Fibroblast of skin of abdomen (primary cell): ENCODE measurements around the gene JMJD1C.
"Not testable (repeated sequence)": the region's sequence is repeated elsewhere in the genome, so short reads cannot be mapped to it uniquely, and the experiment has no call there.

ENCODE experiments used
- DNase-seq: peaks from one replicate; pipeline ENCODE4 v3.0.0-alpha.2; 2013

The JMJD1C gene

DNA sequence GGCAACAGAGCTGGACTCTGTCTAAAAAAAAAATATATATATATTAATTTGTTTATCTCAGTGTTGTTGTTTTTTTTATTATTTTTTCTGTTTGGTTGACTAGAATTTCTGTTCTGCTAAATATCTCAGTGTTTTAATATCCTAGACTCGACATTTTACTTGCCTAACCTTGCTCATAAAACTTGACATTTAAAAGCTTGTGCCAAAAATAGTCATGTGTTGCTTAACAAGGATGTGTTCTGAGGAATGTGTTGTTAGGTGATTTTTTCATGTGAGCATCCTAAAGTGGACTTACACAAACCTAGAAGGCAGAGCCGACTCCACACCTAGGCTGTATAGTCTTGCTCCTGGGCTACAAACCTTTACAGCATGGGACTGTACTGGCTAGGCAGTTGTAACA is 309.5 kb downstream of the JMJD1C start:
- peak; percentile 8 for DNase-seq

DNA sequence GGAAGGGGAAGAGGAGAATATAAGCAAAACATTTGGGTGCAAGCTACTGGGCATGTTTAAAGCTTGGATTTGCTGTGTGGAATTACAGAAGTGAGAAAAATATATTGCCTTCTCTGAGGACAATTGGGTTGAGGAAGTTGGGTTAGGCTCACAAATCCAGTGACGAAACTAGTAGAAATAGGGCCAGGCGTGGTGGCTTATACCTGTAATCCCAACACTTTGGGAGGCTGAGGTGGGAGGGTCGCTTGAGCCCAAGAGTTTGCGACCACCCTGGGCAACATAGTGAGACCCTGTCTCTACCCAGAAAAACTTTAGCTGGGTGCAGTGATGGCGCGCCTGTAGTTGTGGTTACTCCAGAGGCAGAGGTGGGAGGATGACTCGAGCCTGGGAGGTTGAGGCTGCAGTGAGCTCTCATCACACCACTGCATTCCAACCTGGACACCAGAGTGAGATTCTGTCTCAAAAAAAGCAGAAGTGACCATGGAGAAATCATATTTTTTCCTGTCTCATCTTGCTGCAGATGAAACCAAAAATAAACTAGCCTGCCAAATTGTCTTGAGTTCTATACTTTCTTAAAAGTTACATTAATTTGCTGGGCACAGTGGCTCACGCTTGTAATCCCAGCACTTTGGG is 310.3 kb downstream of the JMJD1C start:
- peak; percentile 13 for DNase-seq

DNA sequence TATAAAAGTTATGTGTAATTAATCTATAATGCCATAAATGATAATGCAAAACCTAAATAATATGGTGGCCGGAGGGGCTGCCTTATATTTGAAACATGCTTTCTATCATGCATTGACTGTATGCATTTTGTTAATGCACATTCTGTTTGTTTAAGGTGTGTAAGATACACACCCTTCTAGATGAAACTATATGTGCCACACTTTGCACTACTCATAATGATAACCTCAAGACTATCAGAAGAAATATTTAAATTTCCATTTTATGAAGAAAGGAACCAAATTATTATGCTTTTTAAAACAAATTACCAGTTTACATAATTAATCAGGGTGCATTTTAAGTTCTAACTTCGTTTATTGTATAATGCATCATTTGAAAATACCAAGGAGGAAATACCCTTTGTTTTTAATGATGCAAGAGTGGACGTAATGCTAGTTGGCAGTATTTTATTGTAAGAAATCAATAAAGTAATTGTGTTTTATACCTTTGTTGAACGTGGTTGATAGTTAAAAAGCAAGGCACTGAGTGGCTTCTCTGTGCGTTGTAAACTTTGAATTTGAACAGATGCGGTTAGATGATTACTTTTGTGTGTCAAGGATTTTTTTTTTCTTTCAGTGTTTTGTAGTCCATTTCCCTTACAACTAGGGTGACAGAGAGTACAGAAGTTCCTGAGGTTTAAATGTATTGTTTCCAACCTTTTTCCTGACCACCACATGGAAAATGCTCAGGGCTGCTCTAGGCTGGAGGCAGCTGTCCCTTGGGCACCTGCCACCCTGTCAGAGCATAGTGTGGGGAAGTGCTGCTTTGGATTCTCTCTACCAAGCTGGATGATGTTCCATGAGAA is 311.0 kb downstream of the JMJD1C start:
- DNase-seq, result no peak

DNA sequence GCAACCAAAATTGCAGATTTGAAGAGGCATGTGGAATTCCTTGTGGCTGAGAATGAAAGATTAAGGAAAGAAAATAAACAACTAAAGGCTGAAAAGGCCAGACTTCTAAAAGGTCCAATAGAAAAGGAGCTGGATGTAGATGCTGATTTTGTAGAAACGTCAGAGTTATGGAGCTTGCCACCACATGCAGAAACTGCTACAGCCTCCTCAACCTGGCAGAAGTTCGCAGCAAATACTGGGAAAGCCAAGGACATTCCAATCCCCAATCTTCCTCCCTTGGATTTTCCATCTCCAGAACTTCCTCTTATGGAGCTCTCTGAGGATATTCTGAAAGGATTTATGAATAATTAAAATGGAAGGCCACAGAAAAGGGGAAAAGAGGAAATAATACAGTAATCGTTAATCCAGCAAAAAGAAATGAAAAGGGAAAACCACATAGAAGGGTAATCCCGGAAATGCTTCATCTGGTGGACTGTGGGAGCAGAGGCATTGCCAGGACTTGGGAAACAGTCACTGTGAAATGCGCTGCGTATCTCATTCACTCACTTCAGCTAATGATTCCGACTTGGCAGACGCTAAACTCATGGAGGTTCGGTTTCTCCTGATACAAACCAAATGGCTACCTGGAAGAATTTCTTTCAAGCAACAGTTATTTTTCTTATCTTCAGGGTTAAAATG is 311.8 kb downstream of the JMJD1C start:
- not testable (repeated sequence) for DNase-seq

DNA sequence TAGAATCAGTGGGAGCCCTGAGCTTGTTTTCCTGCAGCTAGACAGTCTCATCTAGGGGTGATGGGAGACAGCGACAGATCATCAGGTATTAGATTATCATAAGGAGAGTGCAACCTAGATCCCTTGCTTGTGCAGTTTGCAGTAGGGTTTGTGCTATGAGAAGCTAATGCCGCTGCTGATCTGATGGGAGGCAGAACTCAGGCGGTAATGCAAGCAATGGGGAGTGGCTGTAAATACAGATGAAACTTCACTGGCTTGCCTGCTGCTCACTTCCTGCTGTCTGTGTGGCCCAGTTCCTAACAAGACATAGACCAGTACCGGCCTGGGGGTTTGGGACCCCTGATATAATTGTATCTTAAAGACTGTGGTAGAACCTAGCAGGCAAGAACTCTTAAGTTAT is 315.0 kb downstream of the JMJD1C start:
- DNase-seq, result no peak

DNA sequence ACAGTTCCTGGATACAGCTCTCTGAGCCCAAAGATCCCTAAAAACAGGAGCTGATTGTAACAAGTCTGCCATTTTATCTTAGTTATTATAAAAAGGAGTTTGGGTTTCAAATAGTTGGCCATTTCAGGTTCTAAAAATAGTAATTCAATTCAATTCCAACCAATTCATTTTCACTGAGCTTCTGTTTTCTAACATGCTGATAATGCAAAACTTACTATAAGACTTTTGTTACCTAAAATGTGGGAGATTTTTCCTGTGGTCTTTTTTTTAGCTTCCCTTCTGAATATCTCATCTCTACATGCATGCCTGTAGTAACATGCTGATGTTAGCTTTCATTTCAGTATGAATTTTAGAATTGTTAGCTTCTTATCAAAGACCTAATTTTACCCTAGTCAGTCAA is 319.3 kb downstream of the JMJD1C start:
- no peak for DNase-seq

DNA sequence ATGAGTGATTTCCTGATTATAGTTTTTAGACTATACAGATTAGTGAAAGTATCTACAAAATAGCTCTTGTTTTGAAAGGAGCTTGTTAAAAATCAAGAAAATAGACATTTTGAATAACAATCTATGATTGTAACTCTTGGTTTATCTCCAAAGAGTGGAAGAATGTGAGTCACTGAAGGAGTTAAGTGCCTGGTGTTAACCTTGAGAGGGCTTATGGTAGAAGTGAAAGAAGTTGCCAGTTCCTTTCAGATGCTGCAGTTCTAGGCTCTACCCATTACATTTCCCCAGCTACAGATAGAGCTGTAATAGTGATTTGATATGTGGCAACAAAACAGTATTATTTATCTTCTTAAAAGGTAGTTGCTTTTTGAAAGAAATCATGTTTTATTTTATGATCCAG is 320.0 kb downstream of the JMJD1C start:
- DNase-seq, result peak; percentile 40

DNA sequence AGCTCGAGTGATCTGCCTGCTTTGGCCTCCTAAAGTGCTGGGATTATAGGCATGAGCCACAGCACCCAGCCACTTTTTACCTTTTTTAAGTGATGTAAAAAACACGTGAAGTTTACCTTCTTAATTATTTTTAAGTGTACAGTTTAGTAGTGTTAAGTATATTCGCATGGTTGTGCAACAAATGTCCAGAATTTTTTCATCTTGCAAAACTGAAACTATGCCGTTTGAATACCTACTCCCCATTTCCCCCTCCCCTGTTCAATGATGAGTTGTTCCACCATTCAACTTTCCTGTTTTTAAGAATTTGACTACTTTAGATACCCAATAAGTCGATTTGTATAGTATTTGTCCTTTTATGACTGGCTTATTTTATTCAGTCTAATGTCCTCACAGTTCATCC is 321.8 kb downstream of the JMJD1C start:
- DNase-seq, result no peak

DNA sequence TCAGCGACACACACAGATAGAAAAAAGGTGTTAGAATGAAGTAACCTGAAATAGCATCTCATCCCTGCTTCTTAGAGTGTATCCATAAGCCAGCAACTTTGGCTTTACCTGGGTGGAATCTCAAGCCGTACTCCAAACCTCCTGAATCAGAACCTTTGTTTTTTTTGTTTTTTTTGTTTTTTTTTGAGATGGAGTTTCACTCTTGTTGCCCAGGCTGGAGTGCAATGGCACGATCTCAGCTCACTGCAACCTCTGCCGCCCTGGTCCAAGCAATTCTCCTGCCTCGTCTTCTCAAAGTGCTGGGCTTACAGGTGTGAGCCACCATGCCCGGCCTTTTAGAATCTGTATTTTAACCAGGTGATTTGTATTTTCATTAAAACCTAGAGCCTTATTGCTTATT is 323.6 kb downstream of the JMJD1C start:
- no peak for DNase-seq

DNA sequence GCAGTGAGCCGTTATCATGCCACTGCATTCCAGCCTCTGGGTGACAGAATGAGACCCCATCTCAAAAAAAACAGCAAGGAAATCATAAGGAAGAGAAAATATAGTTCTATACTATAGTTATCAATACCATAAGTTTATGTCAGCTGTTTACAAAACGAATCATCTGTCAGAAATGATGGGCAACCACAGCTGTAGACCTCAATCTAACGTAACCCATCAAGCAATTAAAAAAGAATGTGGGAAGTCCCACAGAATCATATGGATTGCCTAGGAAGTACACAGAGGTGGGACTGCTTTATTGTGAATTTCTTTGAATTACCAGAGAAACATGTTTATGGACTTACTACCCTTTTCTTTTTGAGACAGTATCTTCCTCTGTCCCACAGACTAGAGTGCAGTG is 325.7 kb downstream of the JMJD1C start:
- peak; percentile 17 for DNase-seq

DNA sequence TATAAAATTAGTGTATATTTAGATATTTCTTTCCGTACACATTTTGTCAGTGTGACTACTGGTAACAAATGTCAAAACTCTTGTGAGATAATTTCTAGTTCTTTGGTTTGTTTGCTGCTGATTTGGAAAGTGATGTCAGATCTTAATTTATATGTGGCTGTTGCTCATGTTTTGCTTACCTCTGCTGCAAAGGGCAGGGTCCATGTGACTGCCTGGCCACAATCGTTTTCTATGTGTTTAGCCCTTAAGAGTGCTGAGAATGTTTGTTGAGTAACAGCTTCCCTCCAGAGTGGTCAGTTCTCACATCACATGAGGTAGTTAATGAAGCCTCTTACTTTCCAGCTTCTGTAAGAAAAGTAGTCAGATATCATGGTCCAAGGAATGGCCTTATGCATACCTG is 328.5 kb downstream of the JMJD1C start:
- no peak for DNase-seq

DNA sequence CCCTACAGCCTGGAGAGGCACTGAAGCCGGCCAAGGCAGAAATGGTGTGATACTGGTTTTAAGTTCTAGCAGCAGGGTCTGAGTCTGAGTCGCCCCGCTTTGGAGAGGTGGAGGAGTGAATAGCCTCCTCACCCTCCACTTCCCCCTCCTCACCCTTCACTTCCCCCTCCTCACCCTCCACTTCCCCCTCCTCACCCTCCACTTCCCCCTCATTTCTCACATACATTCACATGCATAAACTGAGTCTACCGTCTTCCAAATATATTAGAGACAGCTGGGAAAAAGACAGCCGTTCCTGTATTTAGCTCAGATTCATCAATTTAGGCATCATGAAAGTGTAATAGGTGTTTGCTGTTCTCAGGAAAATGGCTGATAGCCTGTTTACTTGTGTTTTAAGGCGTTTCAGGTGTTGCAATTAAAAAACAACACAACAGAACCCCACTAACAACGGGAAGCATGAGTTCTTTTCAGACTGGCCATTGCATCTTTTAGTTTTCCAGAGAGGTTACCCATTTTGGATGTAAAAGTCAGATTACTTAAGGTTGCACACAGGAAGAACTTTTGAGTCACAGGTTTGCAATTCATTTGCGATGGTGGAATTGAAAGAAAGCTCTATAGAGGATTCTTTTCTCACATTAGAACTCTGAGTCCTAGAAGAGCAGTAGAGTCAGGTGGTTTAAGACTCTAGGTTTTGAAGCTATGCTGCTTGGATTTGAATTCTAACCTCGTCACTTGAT is 331.8 kb downstream of the JMJD1C start:
- DNase-seq, result peak; percentile 40

DNA sequence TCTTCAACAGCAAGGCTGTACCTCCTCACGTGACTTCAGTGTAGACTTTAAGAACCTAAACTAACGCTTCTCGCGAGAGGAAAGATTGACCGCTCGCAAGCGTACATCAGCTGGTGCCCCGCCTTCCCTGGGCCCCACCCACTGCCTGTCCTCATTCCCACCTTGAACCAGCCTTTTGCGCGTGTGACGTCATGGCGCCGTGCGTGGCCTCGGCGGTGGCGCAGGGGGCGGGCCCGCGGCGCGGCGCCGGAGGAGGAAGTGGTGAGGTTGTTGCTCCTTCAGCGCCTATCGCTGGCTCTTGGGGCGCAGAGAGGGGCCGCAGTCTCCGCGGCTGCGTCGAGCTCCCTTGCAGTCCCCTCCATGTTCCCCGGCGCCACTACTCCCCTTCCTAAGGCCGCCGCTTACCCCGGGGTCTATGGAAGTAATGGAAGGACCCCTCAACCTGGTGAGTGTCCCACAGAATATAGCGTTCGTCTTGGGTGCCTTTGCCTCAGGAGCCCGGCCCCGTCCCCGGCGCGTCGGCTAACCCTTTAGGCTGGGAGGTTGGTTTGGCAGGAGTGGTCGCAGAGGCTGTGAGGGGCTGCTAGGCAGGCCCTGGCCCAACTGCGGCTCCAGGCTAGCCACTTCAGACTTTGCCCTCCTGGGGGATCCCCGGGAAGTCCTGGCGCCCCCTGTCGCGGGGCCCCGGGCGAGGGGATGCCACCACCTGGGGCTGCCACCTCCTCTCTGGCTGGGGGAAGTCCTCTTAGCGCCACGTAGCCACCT is 332.5 kb downstream of the JMJD1C start, which contains the start of gene NRBF2:
TSS of gene NRBF2 (plus strand) at position 273 of the 765 bp plus-strand sequence. CDS start at position 416, 143 bp downstream.
- peak; percentile 99 for DNase-seq

DNA sequence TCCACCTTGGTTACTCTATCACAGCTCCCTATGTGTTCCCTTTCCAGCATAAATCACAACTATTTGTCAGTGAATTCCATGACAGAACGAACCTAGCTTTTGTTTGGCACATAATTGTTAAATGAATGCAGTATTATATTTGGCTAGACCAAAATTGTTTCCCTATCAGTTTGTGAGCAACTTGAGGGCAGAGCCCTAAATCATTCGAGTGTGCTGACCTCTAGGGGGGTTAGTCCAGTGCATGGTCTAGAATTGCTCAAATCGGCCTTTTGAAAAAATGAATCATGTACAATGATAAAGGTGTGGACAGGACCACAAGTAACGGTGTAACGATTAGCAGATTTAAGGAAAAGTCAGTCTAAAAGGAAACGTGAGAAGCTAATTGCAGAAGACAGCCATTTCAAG is 333.1 kb downstream of the JMJD1C start:
- no peak for DNase-seq

DNA sequence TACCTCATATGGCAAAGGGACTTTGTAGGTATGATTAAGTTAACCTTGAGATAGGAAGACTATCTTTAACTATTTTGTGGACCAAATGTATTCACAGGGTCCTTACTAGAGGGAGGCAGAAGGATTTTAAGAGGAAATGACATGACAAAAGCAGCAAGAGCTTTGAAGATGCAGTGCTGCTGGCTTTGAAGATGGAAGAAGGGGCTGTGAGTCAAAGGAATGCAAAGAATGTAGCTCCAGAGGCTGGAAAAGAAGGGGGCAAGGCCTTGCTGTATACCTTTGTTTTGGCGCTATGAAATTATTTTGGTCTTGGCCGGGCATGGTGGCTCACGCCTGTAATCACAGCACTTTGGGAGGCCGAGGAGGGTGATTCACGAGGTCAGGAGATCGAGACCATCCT is 335.9 kb downstream of the JMJD1C start:
- DNase-seq, result peak; percentile 47

DNA sequence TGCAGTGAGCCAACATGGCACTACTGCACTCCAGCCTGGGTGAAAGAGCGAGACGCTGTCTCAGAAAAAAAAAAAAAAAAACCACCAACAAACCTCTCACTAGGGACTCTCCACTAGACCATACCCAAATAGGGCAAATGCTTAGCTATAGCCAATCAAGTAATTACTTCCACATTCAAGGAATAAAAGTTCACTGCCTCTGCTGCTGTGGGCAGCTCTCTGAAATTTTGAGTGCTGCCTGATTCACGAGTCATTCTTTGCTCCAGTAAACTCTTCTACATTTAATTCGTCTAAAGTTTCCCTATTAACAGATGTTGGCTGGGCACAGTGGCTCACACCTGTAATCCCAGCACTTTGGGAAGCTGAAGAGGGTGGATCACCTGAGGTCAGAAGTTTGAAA is 337.3 kb downstream of the JMJD1C start:
- DNase-seq, result peak; percentile 67

DNA sequence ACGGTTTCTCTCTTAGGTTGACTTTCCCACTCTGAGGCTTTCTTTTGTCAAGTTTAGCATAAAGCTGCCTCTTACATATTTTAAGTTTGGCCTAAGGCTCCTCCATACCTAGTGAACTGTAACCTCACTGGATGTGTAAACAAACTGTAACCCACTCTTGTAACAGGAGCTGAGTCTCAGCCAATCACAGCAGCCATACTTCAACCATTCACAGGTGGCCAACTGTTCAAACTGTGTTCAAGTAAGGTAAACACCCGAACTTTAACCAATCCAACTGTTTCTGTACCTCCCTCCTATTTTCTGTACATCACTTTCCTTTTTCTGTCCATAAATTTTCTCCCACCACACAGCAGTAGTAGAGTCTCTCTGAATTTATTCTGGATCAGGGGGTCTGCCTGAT is 340.3 kb downstream of the JMJD1C start:
- DNase-seq, result no peak

DNA sequence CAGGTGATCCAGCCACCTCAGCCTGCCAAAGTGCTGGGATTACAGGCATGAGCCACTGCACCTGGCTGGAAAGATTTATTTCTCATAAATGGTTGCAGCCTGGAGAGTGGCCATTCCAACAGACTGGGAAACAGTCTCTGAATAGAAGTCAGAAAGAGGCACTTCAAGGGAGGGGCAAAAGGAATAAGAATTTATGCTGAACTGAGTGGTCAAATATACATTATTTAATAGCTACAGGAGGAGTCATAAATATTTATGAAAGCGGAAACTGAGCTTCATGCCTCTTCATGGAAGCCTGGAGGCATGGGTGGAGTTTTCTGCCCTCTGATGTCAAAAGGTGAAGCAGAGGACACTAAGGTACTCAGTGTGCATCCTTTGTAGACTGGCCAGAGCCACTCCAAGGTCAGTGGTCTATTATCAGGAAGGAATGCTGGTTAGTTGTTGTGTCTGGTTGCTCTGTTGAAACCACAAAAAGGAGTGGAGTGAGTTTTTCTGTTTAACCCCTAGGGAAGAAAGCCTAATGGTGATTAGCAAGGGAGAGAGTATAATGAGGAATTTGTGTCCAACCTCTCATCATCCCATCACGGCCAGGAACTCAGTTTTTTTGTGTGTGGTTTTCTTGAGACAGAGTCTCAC is 341.9 kb downstream of the JMJD1C start:
- no peak for DNase-seq

DNA sequence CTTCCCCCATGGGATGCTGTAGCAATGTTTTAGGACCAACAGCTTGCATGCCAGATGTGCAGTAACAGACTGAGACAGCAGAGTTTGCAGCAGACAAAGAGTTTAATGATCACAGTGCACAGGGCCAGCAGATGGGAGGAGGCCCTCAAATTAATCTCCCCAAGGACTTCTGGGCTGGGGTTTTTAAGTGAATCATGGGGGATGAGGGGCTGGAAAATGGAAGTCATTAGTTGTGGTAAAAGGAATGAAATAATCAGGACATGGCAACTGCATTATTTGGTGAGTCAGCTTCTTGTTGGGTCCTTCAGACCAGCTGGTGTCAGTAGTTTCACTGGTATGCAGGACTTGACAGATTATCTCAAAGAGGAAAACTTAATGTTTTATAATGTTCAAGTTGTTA is 345.2 kb downstream of the JMJD1C start:
- peak; percentile 99 for DNase-seq

DNA sequence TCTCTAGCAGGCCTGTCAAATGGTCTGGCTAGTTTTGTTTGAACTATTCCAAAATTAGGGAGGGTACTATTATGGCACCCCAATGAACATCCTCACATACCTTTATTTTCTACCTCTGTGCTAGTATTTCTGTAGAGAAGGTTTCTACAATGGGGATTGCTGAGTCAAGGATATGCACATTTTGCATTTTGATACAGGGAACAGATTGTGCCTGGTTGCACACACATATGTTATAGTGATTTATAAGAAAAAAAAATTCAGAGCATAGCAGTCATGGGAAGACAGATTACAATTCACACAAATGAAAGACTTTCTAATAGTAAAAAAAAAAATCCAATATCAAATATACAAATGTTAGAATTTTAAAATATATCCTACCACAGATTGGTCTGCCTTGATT is 346.7 kb downstream of the JMJD1C start:
- DNase-seq, result no peak
